Mesenteric fat pad (tissue), 1 donor: Measurements from ENCODE around the gene AGPAT2. TPM values are rescaled to one million over a fixed set of nuclear protein-coding genes. Genes with fewer than 3 reads are reported as not detected.
A peak's percentile ranks its signal among the peaks of the same experiment; 100 is the strongest.

Source experiments
- DNase-seq: peaks from one replicate; pipeline ENCODE4 v3.0.0-alpha.2; 2020; ENCODE audit warnings: low spot score
- long read RNA-seq: library from polyadenylated mRNA; unstranded; transcript quantifications from one replicate; pipeline ENCODE4 v2.0.0, GENCODE V29; 2020
- total RNA-seq: library from RNA; stranded (reverse); fragmentation: NEBNext Ultra II Directional; extraction: Animal tissue kit (Norgen Biotek cat#: 25700); gene quantifications from one replicate; pipeline ENCODE4 v1.2.1, GENCODE V29; 2021
- donor health status: DM: yes; HTN: yes; CAD: no.

Gene AGPAT2
- total RNA-seq = 547 TPM
- long read RNA-seq, transcript AGPAT2-201 (5 exons, 1,391 nt) = minor isoform, 485 of 5,084 reads
- long read RNA-seq, transcript AGPAT2-202 (6 exons, 1,512 nt) = major isoform, 4,309 of 5,084 reads
- long read RNA-seq, transcript AGPAT2-204 (4 exons, 808 nt) = minor isoform, 24 of 5,084 reads
- long read RNA-seq, partial matches to known transcripts = 29 of 5,084 reads
- long read RNA-seq, other reads (novel, unspliced or antisense) = 236 of 5,084 reads

- no peak for DNase-seq
These were observed at the start of gene AGPAT2 for GRCh38 chr9:136686794-136687711. Gene AGPAT2, minus strand, starts transcription at chr9:136687457. Its CDS starts 100 bp downstream, at chr9:136687357.

GRCh38 chr9:136735812-136736480, 48.7 kb upstream of the AGPAT2 start:
- DNase-seq = no peak

- no peak for DNase-seq
These were observed 47.7 kb upstream of the AGPAT2 start for GRCh38 chr9:136734837-136735496.

- DNase-seq = no peak
These were observed 46.4 kb upstream of the AGPAT2 start for GRCh38 chr9:136733611-136734010.

GRCh38 chr9:136732444-136733178, 45.4 kb upstream of the AGPAT2 start:
- DNase-seq = no peak

- no peak for DNase-seq
These were observed 42.7 kb upstream of the AGPAT2 start for GRCh38 chr9:136729926-136730325.

- no peak for DNase-seq
These were observed 41.9 kb upstream of the AGPAT2 start for GRCh38 chr9:136729144-136729543.

- DNase-seq = no peak
These were observed 41.4 kb upstream of the AGPAT2 start for GRCh38 chr9:136728548-136729123.

- peak; percentile 99 for DNase-seq
These were observed 40.9 kb upstream of the AGPAT2 start for GRCh38 chr9:136728080-136728547.

GRCh38 chr9:136726631-136727191, 39.5 kb upstream of the AGPAT2 start:
- no peak for DNase-seq

- no peak for DNase-seq
These were observed 38.9 kb upstream of the AGPAT2 start for GRCh38 chr9:136726118-136726517.

- DNase-seq = no peak
These were observed 38.4 kb upstream of the AGPAT2 start for GRCh38 chr9:136725612-136726011.

GRCh38 chr9:136724772-136725171, 37.5 kb upstream of the AGPAT2 start:
- DNase-seq = no peak

GRCh38 chr9:136723989-136724388, 36.7 kb upstream of the AGPAT2 start:
- DNase-seq = no peak

- no peak for DNase-seq
These were observed 36.2 kb upstream of the AGPAT2 start for GRCh38 chr9:136723362-136723976.

GRCh38 chr9:136722969-136723356, 35.7 kb upstream of the AGPAT2 start:
- DNase-seq = no peak

GRCh38 chr9:136722093-136722968, 35.1 kb upstream of the AGPAT2 start:
- no peak for DNase-seq

- no peak for DNase-seq
These were observed 34.3 kb upstream of the AGPAT2 start for GRCh38 chr9:136721339-136722092.
